OCI-LY1 (cell line): ENCODE measurements around the gene FNIP1.
A peak's percentile ranks its signal among the peaks of the same experiment; 100 is the strongest.

ENCODE experiments used
- H2AFZ ChIP-seq: fragments of 200-600 bp; sonication (generic), shearing (Covaris generic); 2 replicates; pipeline ENCODE4 v1.6.0; 2014; ENCODE audit warnings: antibody characterized with exemption, mild to moderate bottlenecking, low read length
- H3F3A ChIP-seq: fragments of 200-600 bp; sonication (generic), shearing (Covaris generic); 2 replicates; pipeline ENCODE4 v1.6.0; 2014; ENCODE audit warnings: mild to moderate bottlenecking, antibody characterized with exemption, low read length, moderate library complexity; ENCODE audit not compliant: insufficient read depth
- H3K27ac ChIP-seq: fragments of 200-600 bp; sonication (generic); 2 replicates; pipeline ENCODE4 v1.5.1; 2014; ENCODE audit warnings: low read length, mixed run types, mild to moderate bottlenecking, low read depth; ENCODE audit not compliant: poor library complexity, severe bottlenecking
- H3K27me3 ChIP-seq: fragments of 200-600 bp; sonication (generic); 2 replicates; pipeline ENCODE4 v1.6.0; 2014; ENCODE audit warnings: antibody characterized with exemption, mild to moderate bottlenecking, low read length, moderate library complexity; ENCODE audit not compliant: insufficient read depth
- H3K36me3 ChIP-seq: fragments of 200-600 bp; sonication (generic); 2 replicates; pipeline ENCODE4 v1.6.1; 2014; ENCODE audit warnings: mild to moderate bottlenecking, antibody characterized with exemption, low read length, moderate library complexity, mixed read lengths; ENCODE audit not compliant: insufficient read depth
- H3K4me1 ChIP-seq: fragments of 200-600 bp; sonication (generic); 2 replicates; pipeline ENCODE4 v1.5.1; 2014; ENCODE audit warnings: mild to moderate bottlenecking, low read length, moderate library complexity; ENCODE audit not compliant: insufficient read depth, severe bottlenecking
- H3K4me2 ChIP-seq: fragments of 200-600 bp; sonication (generic), shearing (Covaris generic); 2 replicates; pipeline ENCODE4 v1.6.1; 2014; ENCODE audit warnings: low read length
- H3K4me3 ChIP-seq: fragments of 200-600 bp; sonication (generic); 2 replicates; pipeline ENCODE4 v1.5.1; 2014; ENCODE audit warnings: low read length, low read depth, mild to moderate bottlenecking, mixed read lengths; ENCODE audit not compliant: poor library complexity, severe bottlenecking
- H3K79me2 ChIP-seq: fragments of 200-600 bp; shearing (Covaris generic); 2 replicates; pipeline ENCODE4 v1.6.1; 2016; ENCODE audit warnings: mixed run types, low read length, mixed read lengths; ENCODE audit not compliant: insufficient read depth
- H3K9ac ChIP-seq: fragments of 200-600 bp; sonication (generic), shearing (Covaris generic); 2 replicates; pipeline ENCODE4 v1.6.1; 2014; ENCODE audit warnings: mild to moderate bottlenecking, low read length, mixed read lengths
- H3K9me2 ChIP-seq: fragments of 200-600 bp; sonication (generic), shearing (Covaris generic); 2 replicates; pipeline ENCODE4 v1.6.1; 2014; ENCODE audit warnings: low read depth, mild to moderate bottlenecking, low read length, mixed read lengths
- H3K9me3 ChIP-seq: fragments of 200-600 bp; shearing (Covaris generic); 2 replicates; pipeline ENCODE4 v1.6.1; 2014; ENCODE audit warnings: low read length, mixed read lengths
- H4K20me1 ChIP-seq: fragments of 200-600 bp; sonication (generic), shearing (Covaris generic); 2 replicates; pipeline ENCODE4 v1.6.0; 2016; ENCODE audit warnings: mild to moderate bottlenecking, low read length; ENCODE audit not compliant: insufficient read depth
- EZH2 ChIP-seq: fragments of 200-600 bp; sonication (generic), shearing (Covaris generic); IDR thresholded peaks from 2 replicates; pipeline ENCODE4 v1.8.0; 2017; ENCODE audit warnings: borderline replicate concordance, mixed run types, mild to moderate bottlenecking, antibody characterized with exemption, low read length, moderate library complexity, mixed read lengths
- TF ChIP-seq, protein P1 (sequence below): fragments of 200-600 bp; sonication (generic), shearing (Covaris generic); IDR thresholded peaks from 2 replicates; pipeline ENCODE4 v1.5.1; 2017; ENCODE audit warnings: mild to moderate bottlenecking, antibody characterized with exemption, low read length, moderate library complexity, mixed read lengths

FNIP1 gene

DNA sequence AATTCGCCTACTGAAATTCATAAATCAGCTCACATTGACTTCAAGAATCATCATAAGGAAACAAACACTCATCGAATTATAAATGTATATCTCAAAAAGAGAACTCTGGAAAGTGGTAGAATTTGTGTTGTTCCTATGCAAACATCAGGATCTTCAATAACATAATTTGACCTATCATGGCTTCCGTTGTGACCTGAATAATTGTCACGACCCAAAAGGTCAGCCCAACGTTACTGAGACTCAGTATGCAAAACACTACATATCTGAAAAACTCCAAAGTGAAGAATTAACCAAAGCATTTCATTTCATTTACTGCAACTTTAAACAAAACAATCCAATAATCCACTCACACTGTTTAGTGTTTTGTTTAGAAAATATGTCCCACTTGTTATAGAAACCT lies 163.0 kb downstream of the FNIP1 start:
- no peaks in the 10 kb centered on the region for H3K9me3 ChIP-seq
- H3K36me3 ChIP-seq: peaks cover 14% of the 10 kb centered on the region

DNA sequence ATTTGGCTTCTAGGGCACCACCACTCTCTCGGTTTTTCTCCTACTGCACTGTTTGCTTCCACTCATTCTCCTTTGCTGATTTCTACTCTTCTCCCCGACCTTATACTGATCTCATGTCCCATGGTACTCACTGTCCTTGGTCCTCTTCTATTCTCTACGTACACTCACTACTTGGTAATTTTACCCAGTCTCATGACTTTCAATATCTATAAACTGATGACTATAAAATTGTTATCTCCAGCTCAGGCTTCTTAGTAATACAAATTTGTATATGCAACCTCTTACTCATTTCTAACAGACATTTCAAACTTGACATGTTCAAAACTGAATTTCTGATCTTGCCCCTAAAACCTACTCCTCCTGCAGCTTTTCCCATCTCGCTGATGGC lies 165.9 kb downstream of the FNIP1 start:
- Histone ChIP-seq H3K36me3 (peaks cover 28% of the 10 kb centered on the region), H3K9ac (peak overlapping the region; percentile 30; the same call in 1 of the 2 replicates), H3K79me2 (peaks cover 87% of the 10 kb centered on the region), H2AFZ (no peak overlapping the region), H3K4me3 (peak overlapping the region; percentile 83), H3F3A (no peaks in the 10 kb centered on the region), H3K27me3 (no peaks in the 10 kb centered on the region), H3K9me2 (no peaks in the 10 kb centered on the region), H3K9me3 (no peaks in the 10 kb centered on the region), H4K20me1 (peaks cover 2% of the 10 kb centered on the region; the same call in 1 of the 2 replicates), H3K27ac (peak overlapping the region; percentile 29), H3K4me1 (peaks cover 47% of the 10 kb centered on the region), H3K4me2 (peak overlapping the region; percentile 81)
- no peak for TF ChIP-seq EZH2
- TF ChIP-seq, protein P1, sequence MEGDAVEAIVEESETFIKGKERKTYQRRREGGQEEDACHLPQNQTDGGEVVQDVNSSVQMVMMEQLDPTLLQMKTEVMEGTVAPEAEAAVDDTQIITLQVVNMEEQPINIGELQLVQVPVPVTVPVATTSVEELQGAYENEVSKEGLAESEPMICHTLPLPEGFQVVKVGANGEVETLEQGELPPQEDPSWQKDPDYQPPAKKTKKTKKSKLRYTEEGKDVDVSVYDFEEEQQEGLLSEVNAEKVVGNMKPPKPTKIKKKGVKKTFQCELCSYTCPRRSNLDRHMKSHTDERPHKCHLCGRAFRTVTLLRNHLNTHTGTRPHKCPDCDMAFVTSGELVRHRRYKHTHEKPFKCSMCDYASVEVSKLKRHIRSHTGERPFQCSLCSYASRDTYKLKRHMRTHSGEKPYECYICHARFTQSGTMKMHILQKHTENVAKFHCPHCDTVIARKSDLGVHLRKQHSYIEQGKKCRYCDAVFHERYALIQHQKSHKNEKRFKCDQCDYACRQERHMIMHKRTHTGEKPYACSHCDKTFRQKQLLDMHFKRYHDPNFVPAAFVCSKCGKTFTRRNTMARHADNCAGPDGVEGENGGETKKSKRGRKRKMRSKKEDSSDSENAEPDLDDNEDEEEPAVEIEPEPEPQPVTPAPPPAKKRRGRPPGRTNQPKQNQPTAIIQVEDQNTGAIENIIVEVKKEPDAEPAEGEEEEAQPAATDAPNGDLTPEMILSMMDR: no peak

More for the DNA sequence above, 163.0 kb downstream of the FNIP1 start:
- TF ChIP-seq, protein P1: no peak
- no peak for TF ChIP-seq EZH2
- no peaks in the 10 kb centered on the region for H3K9me2 ChIP-seq
- no peaks in the 10 kb centered on the region for H3F3A ChIP-seq
- H3K4me2 ChIP-seq: peak overlapping the region; percentile 81
- peaks cover 58% of the 10 kb centered on the region for H3K79me2 ChIP-seq
- H4K20me1 ChIP-seq: no peaks in the 10 kb centered on the region
- H3K4me3 ChIP-seq: peak overlapping the region; percentile 83
- peak overlapping the region; percentile 100 for H3K27ac ChIP-seq
- no peaks in the 10 kb centered on the region for H3K27me3 ChIP-seq
- H3K9ac ChIP-seq: peak overlapping the region; percentile 90
- no peak overlapping the region for H2AFZ ChIP-seq
- H3K4me1 ChIP-seq: peaks cover 66% of the 10 kb centered on the region

DNA sequence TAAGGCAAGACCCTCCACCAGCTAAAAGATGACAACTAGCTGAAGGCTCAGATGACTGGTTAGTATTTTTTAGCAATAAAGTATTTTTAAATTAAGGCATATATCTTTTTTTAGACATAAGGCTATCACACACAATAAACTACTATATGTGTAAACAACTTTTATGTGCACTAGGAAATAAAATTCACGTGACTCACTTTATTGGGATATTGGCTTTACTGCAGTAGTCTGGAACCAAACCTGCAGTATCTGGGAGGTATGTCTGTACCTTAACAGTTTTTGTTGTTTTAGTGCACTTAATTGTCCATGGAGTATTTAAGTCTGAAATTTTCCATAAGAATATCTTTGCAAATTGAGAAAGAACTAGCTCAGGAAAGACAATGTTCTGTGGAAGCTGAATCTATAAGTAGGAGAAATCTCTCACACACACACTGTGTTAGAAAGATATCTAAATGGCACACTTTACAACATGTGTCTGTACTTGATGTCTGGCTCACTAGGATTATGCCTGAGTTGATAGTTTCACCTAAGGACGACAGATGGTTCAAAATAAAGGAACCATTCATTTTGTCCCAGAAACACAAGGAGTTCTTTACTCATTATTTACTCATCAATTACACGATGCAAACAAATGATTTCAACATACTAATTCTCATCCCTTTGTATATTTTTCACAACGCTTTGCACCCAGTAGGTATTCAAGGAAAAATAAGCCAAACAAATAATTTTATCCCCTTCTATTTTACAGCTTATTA lies 166.4 kb downstream of the FNIP1 start:
- Histone ChIP-seq H3K9me3 (no peaks in the 10 kb centered on the region), H2AFZ (no peak overlapping the region), H3K4me1 (peaks cover 45% of the 10 kb centered on the region), H3K9me2 (no peaks in the 10 kb centered on the region), H3K9ac (peak overlapping the region; percentile 30; the same call in 1 of the 2 replicates), H3K79me2 (peaks cover 93% of the 10 kb centered on the region), H4K20me1 (peaks cover 2% of the 10 kb centered on the region; the same call in 1 of the 2 replicates), H3K27ac (peak overlapping the region; percentile 29), H3K36me3 (peaks cover 28% of the 10 kb centered on the region), H3K4me2 (peak overlapping the region; percentile 81), H3K27me3 (no peaks in the 10 kb centered on the region), H3F3A (no peaks in the 10 kb centered on the region), H3K4me3 (peak overlapping the region; percentile 83)
- TF ChIP-seq EZH2: no peak
- TF ChIP-seq, protein P1: no peak
